GM19468 (cell line): ENCODE data around the gene ARNT2.

ENCODE experiments used
- ATAC-seq: cut with Tn5 transposase; IDR thresholded peaks from one replicate; pipeline ENCODE4 v1.9.1; 2021; ENCODE audit warnings: mild to moderate bottlenecking, moderate library complexity, moderate number of reproducible peaks; ENCODE audit not compliant: unreplicated experiment; ENCODE audit errors: extremely low read depth

The ARNT2 gene

DNA sequence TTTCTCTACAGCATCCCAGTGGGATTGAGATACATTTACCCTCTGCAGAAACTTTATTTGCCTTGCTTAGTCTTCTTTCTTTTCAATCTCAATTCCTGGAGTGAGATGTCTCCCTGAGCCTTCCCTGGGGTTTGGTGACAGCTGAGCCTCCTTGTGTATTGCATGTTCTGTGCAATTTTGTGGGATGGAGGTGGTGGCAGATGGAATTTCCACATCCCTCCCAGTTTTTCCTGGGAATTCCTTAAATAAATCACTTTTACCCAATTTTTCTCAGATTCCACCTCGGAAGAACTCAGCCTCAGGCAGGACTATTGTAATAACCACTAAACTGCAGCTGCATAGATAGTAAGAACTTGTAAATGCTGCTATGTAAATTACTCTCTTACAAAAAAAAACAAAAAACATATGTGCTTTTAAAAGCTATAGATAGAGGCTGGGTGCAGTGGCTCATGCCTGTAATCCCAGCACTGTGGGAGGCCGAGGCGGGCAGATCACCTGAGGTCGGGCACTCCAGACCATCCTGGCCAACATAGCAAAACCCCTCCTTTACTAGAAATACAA lies 202.4 kb downstream of the ARNT2 start:
- ATAC-seq, result no peak

DNA sequence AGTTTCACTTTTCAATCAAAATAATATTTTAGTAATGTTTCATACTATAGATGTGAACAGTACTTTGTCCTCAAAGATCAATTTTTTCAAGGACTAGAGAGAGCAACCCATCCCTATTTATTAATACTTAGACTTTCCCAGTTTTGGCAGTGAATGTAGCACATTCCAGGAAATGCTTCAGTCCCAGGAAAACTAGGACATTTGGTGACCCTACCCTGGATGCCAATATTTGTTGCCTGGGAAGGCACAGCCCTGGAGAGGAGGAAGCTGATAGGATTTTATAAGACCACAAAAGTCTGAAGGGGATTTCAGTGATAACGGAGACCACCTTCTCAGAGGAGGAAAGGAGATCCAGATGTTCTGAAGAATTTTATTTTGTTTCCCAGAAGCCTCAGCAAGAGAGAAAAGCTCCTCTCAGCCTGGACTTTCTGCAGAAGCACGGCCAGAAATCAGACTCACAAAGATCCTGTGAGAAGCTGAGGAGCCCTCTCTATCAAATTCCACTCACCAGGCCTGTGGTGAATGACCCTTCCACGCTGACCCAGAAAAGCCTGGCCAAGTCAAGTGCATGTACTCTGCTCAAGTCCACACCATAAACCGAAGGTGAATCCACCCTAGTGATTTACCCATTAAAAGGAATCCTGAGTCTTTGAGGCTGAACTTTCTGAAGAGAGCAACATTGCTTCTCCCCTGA lies 203.3 kb downstream of the ARNT2 start:
- no peak for ATAC-seq

DNA sequence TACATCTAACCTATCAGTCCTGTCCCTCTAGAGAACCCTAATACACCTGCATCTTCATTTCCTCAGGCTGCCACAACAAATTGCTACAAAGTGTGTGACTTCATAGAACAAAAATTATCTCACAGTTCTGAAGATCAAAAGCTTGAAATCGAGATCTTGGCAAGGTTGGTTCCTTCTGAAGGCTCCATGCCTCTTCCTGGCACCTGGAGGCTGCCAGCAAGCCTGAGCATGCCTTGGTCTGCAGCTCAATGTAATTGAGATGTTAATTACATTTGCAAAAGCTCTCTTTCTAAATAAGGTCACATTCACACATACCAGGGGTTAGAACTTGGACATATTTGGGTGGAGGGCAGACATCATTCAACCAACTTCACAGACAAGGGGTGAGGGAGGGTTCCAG lies 204.5 kb downstream of the ARNT2 start:
- no peak for ATAC-seq

DNA sequence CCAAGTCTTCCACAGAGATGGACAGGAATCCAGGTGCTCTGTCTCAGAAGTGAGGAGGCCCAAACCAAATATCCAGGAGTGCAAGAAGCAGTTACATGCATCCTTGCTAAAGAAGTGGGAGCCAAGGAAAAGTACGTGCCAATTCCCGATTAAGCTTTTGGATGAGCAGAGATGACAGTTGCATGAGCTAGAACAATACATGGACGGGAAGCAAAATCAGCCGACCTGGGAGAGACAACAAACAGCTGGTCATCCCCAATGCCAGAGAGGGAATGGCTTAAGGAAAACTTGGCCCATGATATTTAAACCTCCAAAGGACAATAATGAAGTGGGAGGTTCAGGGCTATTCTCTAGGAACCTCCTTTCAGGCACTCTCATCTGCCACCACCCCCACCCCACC lies 204.9 kb downstream of the ARNT2 start:
- no peak for ATAC-seq

DNA sequence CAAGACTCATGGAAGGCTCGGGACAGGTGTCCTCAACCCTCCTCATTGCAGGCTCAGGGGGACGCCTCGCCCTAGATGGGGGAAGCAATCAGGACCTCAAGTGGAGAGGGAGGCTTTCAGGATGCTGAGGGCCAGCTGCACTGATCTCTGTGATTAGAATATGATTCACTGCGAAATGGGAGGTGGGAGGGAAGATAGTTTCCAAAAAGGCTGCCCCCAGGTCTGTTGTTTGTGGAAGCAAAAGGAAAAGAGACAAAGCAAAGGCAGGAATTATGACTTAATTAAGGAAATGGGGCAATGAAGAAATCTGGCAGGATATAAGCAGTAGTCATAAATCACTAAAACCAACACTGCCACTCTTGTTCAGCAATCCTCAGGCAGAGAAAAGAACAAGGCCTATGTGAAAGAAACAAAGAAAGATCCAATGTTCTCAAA lies 205.3 kb downstream of the ARNT2 start:
- ATAC-seq, result no peak

DNA sequence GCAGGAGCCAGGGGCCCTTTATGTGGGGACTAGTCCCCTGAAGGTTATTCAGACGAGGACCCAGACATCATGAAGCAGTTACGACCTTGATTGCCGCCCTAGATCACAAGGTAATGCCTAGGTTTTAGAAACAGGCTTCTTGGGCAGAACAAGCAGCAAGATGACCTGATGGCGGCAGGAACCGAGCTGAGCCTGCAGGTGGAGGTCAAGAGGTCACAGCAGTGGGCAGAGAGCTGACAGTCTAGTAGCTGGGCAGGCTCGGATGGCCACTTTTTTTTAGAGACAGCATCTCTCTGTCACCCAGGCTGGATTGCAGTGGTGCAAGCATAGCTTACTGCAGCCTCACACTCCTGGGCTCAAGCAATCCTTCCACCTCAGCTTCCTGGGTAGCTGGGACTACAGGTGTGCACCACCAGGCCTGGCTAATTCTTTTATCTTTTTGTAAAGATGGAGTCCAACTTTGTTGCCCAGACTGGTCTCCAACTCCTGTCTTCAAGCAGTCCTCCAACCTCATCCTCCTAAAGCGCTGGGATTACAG lies 207.4 kb downstream of the ARNT2 start:
- no peak for ATAC-seq

DNA sequence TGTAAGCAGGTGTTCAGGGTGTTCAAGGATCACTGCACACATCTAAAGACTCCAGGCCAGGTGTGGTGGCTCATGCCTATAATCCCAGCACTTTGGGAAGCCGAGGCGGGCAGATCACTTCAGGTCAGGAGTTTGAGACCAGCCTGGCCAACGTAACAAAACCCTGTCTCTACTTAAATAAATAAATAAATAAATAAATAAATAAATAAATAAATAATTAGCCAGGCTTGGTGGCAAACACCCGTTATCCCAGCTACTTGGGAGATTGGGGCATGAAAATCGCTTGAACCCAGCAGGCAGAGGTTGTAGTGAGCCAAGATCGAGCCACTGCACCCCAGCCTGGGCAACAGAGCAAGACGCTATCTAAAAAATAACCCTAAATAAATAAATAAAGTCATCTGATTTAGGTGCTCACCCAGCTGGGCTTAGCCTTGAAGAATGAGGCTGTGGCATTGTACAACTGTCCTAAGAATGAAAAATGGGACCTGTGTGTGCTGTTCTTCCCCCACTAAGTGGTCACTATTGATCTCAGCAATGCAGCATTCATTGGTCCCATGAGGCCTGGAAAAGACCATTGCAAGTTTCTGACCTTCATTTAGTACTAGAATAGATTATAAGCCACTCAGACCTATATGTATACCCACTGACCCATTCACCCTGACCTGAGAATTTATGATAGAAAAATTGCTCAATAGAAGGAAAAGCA lies 208.1 kb downstream of the ARNT2 start:
- ATAC-seq, result no peak

DNA sequence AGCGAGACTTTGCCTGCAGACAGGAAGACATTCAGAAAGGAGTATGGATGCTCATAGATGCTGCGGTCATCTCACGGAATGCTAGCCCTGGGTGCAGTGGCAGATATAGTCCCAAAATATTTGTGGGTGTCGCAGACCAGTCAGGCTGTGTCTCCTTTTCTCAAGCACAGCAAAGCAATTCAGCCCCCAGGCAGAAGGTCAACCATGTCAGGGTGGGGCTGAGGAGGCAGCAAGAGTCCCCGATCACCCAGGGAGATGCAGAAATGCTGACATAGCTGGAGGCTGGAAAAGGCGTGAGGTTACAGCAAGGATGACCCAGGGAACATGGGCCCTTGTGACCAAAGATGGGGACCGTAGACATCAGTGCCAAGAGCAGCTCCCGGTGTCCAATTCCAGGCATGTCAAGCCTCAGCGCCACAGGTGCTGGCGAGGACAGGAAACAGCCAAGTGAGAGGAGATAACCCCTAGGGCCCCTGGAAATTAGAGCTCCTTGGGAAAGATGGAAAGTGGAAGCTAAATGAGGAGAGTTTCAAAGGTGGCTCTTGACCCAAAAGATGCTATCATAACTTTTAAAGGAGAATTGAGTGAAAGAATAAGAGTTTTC lies 209.7 kb downstream of the ARNT2 start:
- no peak for ATAC-seq

DNA sequence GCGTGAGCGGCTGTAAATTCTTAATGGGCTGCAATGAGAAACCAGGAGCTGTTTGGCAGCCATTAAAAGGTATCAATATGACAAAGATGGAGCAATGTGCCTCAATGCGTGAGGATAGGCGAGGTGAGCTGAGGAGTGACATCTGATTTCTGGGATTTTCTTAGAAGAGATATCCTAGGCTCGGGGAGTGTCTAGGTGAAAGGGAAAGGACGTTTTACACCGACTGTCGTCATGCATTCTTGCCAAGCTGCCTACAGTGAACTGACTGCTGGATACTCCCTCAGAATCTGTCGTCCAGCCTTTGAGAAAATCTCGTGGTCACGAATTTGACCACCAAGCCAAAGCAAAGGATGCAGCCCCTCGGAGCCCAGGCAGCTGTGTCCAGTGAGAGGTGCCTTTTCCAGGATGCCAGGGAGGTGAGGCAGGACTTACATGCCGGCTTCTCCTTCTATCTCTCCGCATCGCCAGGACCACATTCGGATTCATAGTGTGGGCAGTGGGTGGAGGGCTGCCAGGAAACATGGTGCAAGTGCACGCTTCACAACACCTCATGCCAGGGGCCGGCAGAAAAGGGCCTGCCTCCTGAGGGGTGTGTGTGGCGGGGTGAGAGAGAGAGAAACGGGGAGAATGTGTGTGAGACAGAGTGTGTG lies 210.7 kb downstream of the ARNT2 start:
- ATAC-seq, result no peak

DNA sequence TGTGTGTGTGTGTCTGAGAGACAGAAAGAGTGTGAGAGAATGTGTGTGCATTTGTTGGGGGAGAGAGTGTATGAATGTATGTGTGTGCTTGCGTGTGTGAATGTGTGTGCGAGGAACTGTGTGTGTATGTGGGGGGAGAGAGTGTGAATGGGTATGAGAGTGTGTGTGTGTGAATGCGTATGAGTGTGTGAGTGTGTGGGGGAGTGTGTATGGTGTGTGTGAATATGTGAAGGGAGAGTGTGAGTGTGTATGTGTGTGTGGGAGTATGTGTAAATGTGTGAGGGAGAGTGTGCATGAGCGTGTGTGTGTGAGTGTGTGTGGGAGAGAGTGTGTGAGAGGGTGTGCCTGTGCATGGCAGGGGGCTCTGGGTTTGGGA lies 211.2 kb downstream of the ARNT2 start:
- ATAC-seq, result no peak

DNA sequence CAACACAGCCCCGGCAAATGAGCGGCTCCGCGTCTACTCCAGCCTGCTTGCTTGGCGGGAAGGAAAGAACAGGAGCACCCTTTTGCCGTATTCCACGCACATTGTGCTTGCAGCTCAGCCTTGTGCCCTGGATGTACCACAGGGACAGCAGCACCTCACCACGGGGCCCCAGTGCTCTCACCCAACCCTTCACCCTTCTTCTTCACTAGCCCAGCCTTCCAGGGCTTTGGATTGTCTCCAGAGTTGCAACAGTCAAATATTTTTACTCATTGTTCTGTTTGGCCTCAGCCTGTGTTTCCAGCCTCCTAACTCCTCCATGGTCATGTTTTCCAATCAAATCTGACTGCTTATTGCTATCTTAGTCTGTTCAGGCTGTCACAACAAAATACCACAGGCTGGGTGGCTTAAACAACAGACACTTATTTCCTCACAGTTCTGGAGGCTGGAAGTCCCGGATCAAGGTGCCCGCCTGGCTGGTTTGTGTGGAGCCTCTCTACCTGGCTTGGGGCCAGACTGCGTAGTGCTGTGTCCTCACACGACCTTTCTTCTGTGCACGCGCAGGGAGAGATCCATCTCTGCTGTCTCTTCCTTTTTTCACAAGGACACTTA lies 211.7 kb downstream of the ARNT2 start:
- no peak for ATAC-seq

DNA sequence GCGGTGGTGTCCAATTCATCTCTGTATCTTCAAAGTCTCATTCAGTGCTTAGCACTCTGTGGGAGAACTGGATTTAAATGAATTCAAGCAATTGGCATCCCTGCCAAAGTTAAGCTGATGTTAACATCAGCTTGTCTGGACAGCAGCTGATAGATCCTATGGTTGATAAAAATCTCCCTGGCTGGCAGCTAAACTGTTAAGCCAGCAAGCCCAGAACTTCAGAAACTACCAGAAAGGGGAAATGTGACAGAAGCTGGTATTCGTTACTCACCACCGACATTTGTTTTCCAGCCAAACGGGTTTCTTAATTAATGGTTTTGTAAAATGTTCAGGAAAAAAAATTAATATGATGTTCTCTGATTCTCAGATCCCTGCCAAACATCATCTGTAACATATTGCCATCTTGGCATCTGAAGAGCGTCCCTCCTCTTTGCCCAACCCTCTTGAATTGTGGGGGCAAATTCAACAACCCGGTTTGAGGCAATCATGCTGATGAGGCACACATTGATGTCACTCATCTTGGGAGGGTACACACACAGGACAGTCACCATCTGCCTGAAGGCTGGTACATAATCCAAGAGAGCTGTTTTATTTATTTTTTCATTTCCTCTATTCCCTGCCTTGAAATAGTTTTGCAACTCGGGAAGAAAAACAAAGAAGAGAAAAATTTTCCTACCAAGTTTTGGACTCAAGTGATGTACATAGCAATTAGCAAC lies 214.7 kb downstream of the ARNT2 start:
- no peak for ATAC-seq

DNA sequence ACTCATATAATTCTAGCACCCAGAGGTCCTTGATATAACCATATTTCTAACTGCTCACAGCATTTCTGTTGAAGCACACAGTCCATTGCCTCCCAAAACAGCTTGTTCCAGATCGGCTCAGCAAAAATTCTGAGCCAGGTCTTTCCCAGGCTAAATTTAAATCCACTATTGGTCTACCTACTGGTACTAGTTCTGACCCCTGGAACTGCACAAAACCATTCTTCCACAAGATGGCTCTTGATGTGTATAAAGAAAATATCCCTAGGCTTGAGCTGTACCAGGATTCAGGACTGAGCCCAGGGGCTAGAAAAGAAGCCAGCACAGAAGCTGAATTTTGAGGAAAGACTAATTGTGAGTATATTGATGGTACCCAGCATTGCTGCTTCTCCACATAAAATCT lies 215.5 kb downstream of the ARNT2 start:
- no peak for ATAC-seq

DNA sequence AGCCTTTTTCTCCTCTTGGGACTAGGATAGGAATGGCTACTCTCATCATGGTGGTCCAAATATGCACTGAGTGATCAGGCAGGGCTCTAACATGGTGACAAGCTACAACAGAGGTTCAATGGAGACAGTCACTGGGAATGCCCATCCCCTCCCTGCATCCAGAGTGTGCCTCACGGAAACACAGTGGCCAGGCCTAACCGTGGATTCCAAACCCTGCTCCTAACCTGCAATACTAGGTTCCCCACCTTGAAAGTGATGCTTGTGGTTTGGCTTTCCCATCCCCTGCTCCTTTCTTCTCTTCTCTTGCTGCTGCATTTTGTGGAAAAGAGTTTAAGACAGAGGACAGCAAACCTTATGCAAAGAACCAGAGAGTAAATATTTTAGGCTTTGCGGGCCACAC lies 216.0 kb downstream of the ARNT2 start:
- no peak for ATAC-seq

DNA sequence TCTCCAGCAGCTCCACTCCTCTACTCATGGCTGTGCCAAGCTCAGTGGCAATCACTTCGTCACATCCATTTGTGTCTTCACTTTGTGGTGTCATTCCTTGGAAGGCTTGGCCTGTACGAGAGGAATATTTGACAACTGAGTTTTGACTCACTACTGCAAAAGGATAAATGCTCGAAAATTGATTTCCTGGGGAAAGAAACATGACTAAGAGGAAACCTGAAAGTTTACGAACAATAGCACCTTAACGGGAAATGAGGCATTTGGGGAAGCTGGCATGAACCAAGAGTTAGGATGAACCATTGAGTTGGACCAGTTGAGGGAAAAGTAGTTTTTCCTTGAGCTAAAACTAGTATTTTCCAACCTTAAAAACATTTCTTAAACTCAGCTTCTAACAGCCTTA lies 216.7 kb downstream of the ARNT2 start:
- no peak for ATAC-seq

DNA sequence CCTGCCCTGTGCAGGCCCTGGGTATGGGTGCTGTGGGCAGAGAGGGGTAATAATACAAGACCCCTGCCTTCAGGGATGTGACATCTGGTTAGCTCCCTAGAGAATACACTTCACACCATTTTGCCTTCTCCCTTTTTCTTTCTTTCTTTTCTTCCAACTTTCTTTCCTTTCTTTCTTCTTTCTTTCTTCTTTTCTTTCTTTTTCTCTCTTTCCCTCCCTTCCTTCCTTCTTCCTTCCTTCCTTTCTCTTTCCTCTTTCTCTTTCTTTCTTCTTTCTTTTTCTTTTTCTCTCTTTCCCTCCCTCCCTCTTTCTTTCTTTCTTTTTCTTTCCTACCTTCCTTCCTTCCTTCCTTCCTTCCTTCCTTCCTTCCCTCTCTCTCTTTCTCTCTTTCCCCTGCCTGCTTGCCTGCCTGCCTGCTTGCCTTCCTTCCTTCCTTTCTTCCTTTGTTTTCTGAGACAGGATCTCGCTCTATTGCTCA lies 222.5 kb downstream of the ARNT2 start:
- ATAC-seq, result no peak

DNA sequence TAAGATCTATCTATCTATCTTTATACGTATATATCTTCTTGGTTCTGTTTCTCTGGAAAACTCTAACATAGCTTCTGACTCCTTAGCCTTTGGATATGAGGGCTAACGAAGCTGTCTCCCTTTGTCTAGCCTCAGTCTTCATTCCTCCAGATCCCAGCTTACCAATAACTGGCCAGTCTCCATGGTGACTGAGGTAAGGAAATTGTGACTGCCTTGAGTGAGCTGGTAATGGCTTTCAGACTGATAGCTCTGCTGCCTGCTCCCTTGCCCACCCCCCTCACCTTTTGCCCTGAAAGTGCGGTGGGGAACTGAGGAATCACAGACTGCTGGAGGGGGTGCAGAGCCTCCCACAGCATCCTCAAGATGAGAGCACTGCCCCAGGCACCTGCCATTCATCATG lies 225.2 kb downstream of the ARNT2 start:
- no peak for ATAC-seq

DNA sequence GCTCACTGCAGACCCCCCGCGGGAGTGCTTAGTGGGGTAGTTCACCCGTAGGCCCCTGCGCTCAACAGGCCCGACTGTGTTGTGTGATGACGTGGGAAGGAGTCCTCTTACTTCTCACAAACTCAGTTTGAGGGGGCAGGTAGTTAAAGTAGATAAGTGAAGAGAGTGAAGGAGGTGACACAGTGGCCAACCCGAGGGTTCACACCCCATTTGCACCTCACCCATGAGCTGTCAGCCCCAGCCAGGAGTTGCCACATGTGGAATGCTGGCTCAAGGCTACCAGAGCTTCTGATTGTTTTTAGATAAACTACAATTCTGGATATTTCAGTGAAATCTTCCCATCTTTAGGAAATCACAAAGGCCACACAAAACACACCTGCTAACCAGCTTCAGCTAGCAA lies 226.8 kb downstream of the ARNT2 start:
- ATAC-seq, result no peak

DNA sequence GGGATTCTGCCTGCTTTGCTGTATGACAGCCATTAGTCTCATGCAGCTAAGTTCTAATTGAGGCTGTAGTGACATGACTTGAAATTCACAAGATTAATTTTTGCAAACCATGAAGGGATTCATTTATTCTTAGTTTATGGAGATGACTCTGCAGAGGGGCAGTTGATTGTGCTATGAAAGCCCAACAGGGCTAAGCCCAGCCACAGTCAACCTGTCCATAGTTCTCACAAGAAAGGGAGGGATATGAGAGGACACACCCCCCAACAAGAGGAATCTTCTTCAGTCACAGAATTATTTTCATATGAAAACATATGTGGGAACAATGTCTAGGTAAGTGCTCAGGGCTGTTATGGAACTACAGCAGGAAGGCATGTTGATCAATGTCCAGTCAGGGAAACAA lies 229.0 kb downstream of the ARNT2 start:
- ATAC-seq, result no peak
